Stimulated activated CD4-positive, alpha-beta T cell treated with anti-CD3 and anti-CD28 coated beads, Interleukin-2, amount 100 ng/mL, for 24 hours (primary cell): ENCODE data around the gene THTPA.

Experiments used
- DNase-seq, 2 donors: peaks; one replicate each; pipeline ENCODE4 v3.0.0-alpha.2; 2020

Gene THTPA, protein sequence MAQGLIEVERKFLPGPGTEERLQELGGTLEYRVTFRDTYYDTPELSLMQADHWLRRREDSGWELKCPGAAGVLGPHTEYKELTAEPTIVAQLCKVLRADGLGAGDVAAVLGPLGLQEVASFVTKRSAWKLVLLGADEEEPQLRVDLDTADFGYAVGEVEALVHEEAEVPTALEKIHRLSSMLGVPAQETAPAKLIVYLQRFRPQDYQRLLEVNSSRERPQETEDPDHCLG

DNA sequence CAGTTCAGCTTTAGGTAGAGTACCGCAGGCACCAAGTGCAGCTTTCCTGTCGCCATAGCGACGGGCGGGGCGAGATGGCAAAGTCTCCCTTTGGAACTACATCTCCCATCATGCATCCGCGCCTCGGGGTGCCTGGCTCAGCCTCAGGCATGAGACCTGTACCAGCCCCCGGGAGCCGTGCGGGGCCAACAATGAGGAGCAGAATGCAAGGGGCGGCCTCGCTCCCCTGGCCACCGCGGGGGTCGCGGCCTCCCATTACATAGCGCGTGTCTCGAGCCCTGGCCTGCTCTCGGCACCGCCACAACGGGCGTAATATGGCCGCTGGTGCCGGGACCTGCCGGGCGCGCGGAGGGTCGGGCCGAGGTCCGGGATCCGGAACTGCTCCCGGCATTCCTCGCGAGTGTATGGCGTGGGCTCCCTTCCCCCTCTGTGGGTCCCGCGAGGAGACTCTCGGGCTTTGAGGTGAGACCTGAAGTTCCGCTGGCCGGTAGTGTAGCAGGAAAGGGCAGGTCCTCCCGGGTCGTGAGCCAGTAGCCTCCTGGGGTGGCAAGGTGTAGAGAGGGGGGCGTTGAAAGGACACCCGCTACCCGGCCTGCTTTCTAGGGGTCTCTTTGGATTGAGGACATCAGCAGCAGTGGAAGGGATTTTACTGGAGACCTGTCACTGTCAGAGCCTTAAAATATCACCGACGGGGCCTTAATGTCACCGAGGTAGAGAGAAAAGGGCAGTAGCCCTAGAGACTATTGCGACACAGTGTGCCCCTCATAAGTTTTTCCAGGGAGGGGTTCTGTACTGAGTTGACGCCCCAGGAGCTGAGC lies at the start of gene THTPA:
THTPA (plus strand) TSS at position 390 of the 818 bp plus-strand sequence. CDS start 487 bp downstream, outside the sequence.
- DNase-seq = peak; percentile 93

DNA sequence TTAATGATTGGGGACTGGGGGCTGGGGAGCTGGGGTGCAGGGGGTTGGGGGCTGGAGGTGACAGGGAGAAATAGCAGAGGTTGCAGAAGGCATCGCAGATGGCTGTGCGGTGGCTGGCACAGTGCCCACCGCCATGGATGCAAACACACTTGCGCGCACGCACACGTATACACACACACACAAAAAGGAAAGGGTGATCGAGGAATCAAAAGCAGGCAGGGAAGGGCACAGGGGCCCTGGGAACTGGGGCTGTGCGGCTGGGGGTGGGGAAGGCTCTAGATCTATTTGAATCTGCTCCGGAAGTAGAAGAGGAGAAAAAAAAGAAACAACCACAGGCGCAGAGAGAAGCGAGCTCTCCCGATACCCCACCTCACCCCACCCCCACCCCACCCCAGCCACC lies 43.9 kb upstream of the THTPA start:
- DNase-seq = peak in 1 of 2 donors; percentile 10

DNA sequence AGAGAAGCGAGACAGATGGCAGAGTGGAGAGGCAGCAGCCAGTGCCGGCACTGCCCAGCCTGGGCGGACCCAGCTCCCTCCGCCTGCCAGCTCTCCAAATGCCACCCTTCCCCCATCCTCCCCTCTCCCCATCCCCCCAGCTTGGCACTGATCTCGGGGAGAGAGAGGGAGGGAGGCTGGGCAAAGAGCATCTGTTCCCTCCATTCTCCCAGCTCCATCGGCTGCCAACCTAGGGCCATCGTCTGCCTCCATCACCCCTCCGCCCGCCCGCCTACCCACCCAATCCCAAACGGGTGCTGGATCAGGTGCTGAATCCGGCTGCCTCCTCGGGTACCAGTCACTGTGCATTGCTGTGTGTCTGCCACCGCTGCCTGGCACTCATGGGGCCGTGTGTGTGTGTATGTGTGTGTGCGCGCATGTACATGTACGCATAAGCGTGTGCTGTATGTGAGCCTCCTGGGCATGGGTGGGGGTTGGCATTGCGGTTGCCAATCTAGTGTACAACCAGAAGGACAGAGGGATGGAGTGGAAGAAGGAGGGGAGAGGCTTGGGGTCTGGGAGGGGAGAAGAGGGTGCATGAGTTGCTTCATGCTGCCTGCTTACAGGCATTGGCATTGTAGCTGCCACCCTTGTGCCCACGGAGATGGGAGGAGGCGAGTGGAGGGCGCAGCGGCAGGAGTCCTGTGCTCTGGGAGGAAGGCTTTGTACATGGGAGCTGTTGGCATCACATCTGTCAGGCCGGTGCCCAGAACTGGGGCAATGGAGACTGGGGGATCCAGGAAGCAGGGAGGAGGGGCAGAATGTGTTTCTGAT lies 42.9 kb upstream of the THTPA start:
- DNase-seq = no peak

DNA sequence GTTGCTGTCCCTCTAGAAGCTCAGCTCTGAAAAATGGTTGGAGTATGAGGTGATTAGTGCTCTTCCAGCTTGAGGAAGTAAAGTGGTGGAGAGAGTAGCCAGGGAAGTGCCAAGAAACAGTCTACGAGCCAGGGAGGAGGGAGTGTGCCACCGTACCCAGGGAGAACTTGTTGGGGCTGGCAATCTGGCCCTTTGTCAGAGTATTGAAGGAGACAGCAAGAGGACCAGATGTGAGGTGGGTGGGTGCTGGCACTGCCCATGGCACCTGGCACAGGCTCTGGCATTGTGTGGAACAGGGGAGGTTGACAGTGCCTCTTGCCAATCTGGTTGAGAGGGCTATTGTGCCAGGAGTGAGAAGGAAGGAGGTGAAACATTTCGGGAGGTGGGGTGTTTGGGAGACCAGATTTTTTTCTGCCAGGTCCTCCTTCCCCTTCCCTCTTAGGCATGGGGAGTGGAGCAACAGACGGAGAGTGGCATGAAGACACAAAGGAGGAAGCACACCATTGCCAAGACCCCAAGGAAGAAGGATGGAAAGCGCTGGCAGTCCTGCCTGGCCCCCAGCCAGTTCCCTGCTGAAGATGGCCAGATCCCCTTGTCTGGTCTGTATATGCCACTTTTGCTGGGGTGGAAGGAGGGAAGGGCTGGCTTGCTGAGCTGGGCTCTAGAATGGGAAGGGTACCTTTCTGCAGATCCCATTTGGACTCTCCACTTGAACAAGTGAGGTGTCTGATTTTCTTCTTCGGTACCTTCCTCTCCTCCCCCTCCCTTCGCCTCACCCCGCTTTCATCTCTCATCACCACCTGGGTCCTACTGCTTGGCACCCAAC lies 42.0 kb upstream of the THTPA start:
- DNase-seq = no peak

DNA sequence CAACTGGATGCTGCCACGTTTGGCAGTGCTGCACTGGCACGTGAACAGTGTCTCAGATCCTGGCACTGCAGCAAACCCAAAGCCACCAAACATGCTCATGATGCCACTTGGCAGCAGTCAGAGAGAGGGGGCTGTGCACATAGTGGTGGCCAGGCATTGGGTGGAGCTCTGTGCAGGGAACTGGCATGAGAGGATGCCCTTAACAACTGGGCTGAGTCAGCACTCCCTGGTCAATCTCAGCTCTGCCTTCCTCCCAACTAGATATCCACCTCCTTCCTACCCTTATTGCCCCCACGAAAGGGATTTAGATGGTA lies 41.5 kb upstream of the THTPA start:
- DNase-seq = no peak

DNA sequence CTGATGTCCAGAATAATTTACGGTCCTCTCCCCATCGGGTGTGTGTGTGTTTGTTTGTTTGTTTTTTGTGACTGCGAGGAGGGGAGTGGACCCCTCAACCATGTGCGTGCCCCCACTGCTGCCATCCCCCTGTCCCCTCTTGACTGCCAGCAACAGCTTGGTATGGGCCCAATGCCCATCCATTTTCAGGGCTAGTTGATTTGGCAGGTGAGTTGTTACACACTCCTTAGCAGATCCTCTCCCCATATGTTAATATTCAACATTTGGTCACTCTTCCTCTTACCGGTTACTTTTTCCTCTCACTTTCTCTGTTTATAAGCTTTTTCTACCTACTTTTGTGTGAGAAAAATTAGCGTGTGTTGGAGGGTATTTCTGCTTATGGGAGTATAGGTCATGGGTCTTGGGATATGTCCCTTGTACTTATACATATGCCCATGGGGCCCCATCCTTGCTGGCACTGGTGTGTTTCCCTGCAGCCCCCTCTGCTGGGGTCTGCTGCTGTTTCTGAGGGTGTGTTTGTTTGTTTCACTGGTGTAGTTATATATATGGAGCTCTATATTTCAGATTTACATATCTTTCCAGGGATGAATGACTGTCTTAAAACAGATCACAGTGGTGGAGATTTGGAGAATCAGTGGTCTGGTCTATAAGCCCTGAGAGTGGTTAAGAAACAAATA lies 38.3 kb upstream of the THTPA start:
- no peak for DNase-seq

DNA sequence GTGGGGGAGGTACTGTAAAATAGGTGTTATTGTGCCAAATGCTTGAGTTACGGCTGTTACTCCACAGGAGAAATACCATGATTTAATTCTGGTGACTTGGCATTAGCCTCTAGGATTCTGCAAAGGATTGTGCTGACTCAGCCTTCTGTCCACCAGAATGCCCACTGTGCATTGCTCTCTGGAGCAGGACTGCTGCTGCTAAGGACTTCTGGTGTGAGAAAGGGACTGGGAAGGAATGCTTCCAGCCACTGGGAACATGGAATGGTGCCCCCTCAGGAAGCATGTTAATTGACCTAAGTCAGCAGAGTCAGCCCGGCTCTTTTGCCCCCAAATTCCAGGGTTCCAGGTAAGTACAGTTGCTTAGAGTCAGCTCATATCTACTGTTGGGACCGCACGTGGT lies 37.4 kb upstream of the THTPA start:
- no peak for DNase-seq

DNA sequence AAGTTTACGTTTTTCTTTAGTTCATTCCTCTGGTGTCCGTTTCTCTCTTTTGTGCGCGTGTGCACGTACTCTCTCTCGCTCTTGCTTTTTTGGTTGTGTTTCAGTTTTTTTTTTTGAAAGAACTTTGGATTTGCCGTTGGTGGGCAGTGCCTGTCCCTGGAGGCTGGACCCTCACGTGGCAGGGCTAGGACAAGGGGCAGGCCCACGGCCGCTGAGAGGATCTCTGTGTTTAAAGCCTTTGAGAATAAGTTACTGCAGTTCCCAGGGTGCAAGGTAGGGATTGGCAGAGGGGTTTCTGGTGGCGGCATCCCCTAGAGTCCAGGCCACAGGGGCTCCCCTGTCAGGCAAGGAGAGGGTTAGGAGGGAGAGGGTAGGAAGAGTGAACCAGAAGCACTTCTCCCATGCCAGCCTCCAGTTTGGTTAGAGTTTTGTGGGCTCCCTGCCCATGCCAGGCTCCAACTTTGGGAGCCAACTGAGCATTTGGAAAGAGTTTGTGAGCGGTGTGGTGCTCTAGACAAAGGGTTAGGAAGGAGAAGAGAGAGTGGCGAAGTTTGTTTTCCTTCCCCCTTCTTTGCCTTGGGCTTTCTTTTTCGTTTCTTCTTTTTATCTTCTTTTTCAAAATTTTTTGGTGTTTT lies 35.1 kb upstream of the THTPA start:
- no peak for DNase-seq

DNA sequence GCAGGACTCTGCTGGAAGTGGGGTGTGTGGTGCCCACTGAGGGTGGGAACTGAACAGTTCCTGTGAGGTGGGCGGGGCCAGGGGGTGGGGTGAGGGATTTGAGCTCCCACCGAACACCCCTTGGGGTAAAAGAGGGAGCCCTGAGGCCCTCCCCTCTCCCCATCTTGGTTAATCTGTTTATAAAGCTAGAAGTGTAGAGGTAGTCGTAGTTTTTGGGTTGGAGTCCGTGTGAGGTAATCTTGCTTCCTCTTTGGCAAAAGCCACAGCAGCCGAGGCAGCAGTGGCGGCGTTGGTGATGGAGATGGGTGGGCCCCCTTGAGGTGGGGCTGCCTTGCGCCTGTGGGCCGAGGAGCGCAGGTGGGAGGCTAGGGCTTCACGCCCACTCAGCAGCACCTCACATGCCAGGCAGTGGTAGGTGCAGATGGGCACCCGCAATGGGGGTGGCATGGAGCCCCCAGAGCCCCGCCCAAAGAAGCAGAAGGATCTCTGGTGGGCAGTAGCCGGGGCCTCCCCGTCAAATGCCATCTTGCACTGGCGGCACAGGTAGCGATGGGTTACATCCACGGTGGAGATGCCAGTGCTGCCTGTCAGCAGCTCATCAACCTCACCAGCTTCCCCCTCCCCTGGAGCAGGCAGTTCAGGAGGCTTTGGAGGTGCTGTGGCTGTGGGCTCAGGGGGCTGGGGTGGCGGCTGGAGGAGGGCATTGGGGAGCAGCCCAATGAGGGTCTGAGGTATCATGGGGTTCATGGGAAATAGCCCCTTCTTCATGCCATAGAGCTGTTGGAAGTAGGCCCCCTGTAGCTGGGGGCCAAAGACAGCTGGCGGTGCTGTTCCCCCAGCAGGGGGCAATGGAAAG lies 34.1 kb upstream of the THTPA start:
- DNase-seq = no peak

DNA sequence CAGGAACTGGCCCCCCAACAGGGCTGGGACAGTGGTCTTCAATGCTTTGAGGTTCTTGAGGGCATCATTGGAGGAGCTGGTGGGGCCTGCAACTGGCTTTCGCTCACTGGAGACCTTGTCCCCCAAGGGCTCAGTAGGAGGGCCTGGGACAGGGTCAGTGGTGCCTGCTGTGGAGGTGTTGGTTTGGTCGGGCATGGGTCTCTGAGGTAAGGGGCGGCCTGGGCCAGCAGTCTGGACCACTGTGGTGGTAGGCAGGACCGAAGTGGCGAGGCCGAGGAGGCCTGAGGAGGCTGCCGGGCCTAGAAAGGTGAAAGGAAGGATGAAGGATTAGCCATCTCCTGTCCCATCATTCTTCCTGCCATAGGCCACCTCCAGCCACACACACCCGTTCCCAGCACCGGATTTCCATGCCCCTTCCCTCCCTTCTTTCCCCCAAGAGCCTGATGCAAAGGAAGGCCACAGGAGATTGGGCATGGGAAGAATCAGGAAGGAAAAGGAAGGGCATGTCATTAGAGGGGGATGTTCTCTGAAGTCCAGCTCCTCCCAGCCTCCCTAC lies 33.4 kb upstream of the THTPA start:
- DNase-seq = no peak

DNA sequence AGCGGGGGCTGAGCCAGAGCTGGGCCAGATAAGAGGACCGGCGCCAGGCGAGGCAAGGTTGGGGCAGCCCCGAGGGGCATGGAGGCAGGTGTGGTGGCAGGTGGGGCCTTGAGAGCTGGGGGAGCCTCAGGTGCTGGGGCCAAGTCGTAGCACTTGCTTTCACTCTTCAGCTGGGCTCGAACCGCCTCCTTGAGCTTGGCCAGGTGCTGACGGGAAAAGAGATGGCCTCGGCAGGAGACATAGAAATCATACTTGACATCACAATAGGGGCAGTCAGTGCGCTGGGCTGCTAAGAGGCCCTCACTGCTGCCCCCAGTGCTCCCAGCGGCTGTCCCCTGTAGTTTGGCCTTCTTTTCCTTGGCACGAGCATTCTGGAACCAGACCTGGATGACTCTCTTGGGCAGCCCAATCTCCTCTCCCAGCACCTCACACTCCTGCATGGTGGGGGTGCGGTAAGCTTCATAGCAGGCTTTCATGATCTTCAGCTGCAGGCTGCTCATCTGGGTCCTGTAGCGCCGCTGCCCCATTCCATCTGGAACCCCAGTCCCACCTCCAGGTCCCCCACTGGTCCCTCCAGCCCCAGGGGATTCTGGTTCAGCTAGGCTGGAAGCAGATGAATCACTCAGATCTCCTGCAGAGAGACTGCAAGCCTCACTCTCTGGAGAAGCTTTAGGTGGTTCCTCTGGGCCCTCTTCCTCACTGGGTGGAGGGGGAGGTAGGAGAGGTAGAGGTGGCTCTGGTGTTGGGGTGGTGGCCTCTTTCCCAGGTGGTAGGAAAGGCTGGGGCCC lies 32.6 kb upstream of the THTPA start:
- DNase-seq = no peak

DNA sequence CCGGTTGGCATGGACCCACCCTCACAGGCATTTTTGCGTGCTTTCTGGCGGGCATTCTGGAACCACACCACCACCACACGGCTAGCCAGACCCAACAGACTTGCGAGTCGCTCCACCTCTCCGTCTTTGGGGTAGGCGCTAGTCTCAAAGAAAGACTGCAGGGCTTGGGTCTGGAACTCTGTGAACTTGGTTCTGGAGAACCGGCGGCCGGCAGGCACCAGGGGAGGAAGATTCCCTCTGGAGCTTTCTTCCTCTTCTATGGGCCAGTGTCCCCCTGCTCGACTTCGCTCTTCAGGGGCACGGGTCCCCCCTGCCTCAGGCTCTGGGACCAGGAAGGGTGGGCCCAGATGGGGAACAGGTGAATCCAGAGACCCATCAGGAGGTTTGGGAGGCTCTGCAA lies 31.1 kb upstream of the THTPA start:
- no peak for DNase-seq

DNA sequence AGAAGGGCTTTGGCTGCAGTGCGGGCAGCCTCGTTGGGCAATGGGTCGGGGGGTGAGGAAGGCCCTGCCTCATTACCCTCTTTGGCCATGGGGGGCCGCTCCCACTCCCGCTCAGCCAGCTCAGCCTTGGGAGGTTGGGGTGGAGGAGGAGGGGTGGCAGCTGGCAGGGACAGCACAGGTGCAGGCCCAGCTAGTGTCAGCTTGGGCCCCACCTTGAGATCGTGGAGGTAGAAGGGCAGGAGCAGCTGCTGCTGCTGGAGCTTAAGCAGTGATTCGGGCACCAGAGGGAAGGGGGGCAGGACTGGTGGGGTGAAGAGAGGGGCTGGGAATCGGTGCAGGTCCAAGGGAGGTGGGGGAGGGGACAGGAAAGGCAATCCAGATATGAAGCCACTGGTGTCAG lies 30.5 kb upstream of the THTPA start:
- no peak for DNase-seq

DNA sequence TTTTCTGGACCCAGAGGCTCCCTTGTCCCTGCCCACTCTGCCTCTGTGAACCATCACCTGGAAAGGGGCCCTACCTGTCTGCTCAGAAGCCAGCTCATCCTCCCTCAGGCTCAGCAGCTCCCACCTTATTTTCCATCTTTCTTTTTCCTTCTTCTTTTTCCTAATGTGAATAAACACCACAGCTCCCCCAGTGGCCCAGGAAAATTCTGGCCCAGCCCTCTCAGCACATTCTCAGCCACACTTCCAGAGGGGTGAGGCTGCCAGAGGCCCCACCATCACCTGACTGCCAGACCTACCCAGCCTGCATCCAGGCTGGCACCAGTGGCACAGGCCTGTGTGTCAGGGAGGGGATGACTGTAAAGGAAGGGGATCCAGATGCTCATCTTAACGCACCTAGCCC lies 27.5 kb upstream of the THTPA start:
- no peak for DNase-seq

DNA sequence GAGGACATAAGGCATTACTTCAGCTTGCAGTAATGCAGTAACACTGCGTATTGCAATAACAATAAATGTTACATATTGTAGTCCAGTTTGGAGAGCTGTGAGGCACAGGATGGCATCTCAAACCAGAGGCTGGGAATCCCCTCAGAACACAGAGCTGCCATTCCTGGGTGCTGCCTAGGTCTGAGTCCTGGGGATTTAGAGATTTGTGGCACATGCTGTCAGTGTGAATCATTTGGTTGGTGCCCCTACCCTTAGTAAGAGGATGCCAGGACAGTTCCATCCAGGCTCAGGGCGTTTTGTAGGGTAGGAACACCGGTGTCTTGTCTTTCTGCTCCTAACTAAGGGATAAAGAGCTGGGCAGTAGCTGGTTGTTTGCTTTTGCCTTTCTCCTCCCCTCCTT lies 27.1 kb upstream of the THTPA start:
- DNase-seq = no peak

DNA sequence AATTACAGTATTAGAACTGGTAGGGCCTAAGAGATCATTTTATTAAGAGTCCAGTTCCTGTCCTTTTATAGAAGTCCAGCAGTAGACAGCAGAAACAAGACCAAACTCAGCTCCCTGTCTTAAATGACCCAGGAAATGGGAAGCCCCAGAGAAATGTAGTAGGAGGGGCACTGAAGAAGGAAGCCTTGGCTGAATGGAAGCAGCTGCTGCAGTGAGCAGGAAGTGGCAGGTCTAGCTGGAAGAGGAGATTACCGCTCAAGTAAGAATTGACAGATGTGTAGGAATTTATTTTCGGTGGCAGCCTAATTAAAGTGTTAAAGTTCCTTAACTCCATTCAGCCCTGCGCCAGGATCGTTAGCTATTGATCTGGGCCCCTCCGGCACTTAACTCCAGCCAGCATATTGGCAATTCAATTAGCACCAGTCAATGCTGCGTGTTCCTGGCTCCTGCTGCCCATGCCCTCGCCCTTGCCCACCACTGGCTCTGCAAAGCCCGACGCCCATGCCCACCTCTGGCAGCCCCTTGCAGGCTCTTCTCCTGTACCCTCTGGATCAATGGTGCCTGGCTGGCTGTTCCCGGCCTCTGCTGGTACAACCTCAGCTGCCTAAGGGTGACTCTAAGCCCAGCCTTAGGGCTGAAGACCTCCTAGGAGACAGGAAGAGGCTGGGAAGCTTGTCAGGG lies 25.6 kb upstream of the THTPA start:
- no peak for DNase-seq

DNA sequence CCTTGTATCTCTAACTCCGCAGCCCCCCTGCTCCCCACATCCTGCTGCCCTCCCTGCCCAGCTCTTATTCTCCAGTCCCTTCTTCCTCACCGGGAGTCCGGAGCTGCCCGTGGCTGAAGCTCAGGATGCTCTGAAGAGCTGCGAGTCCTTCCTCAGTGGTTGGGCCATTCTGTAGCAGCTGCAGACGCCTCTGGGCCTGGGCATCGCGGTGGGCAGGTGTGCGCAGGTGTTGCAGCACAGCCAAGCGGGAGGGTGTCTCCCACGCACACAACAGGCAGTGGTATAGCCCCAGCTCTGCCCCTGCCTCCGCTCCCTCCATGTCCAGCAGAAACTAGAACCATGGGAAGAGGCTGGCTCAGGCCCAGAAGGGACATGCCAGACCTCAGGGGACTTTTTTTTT lies 24.7 kb upstream of the THTPA start:
- DNase-seq = no peak

DNA sequence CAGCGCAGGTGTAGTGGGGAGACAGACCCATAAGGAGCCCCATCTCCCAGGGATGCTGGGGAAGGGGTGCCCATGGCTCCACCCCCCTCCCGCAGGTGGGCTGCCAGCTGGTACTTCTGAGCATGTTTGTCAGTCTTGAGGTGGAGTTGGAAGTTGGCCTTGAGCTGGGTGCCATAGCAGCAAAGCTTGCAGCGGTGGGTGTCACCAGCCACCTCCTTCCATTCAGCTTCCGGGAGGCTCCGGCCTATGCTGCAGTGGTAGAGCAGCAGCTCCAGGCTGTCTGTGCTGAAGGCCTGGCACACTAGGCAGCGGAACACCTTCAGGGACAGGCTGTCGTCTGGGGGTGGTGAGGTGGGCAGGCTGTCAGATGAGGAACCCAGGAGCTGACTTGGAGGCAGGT lies 23.4 kb upstream of the THTPA start:
- DNase-seq = no peak
